ENCODE results near the gene GNA12. TPM values are rescaled to one million over a fixed set of nuclear protein-coding genes. Genes with fewer than 3 reads are reported as not detected.

Gene GNA12
- total and polyA plus RNA-seq, 9 of the 15 experiments (the other 6 are each of a cell fraction or from before 2014, with no cell fraction given), result 0.65 to 32.7 (median 9.6) TPM

DNA sequence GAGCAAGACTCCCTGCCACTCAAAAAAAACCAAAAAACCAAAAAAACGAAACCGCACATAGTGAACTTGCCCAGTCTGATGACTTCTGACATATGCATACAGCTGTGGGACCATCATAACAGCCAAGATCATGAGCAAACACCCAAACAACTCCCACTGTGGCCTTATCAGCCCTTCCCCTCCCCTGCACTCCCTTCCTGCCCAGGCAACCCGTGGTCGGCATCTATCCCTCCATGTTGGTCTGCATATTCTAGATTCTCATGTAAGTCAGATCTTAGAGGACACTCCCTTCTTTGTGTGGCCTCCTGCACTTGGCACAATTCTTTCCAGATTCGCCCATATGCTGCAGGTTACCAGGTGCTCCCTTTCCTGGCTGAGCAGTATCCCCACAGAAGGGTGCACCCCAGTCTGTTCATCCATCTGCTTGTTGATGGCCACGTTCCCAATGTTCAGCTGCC lies 72.8 kb downstream of the GNA12 start (continued):
- TF ChIP-seq, protein P1, sequence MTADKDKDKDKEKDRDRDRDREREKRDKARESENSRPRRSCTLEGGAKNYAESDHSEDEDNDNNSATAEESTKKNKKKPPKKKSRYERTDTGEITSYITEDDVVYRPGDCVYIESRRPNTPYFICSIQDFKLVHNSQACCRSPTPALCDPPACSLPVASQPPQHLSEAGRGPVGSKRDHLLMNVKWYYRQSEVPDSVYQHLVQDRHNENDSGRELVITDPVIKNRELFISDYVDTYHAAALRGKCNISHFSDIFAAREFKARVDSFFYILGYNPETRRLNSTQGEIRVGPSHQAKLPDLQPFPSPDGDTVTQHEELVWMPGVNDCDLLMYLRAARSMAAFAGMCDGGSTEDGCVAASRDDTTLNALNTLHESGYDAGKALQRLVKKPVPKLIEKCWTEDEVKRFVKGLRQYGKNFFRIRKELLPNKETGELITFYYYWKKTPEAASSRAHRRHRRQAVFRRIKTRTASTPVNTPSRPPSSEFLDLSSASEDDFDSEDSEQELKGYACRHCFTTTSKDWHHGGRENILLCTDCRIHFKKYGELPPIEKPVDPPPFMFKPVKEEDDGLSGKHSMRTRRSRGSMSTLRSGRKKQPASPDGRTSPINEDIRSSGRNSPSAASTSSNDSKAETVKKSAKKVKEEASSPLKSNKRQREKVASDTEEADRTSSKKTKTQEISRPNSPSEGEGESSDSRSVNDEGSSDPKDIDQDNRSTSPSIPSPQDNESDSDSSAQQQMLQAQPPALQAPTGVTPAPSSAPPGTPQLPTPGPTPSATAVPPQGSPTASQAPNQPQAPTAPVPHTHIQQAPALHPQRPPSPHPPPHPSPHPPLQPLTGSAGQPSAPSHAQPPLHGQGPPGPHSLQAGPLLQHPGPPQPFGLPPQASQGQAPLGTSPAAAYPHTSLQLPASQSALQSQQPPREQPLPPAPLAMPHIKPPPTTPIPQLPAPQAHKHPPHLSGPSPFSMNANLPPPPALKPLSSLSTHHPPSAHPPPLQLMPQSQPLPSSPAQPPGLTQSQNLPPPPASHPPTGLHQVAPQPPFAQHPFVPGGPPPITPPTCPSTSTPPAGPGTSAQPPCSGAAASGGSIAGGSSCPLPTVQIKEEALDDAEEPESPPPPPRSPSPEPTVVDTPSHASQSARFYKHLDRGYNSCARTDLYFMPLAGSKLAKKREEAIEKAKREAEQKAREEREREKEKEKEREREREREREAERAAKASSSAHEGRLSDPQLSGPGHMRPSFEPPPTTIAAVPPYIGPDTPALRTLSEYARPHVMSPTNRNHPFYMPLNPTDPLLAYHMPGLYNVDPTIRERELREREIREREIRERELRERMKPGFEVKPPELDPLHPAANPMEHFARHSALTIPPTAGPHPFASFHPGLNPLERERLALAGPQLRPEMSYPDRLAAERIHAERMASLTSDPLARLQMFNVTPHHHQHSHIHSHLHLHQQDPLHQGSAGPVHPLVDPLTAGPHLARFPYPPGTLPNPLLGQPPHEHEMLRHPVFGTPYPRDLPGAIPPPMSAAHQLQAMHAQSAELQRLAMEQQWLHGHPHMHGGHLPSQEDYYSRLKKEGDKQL (CRISPR knock-in tag; IDR thresholded peaks at IDR 0.05; ENCODE audit: borderline replicate concordance), result no peak
- TF ChIP-seq, protein P2, sequence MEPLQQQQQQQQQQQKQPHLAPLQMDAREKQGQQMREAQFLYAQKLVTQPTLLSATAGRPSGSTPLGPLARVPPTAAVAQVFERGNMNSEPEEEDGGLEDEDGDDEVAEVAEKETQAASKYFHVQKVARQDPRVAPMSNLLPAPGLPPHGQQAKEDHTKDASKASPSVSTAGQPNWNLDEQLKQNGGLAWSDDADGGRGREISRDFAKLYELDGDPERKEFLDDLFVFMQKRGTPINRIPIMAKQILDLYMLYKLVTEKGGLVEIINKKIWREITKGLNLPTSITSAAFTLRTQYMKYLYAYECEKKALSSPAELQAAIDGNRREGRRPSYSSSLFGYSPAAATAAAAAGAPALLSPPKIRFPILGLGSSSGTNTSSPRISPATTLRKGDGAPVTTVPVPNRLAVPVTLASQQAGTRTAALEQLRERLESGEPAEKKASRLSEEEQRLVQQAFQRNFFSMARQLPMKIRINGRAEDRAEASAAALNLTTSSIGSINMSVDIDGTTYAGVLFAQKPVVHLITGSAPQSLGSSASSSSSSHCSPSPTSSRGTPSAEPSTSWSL (CRISPR knock-in tag; IDR thresholded peaks at IDR 0.05; ENCODE audit: borderline replicate concordance), result no peak
- no peak for TF ChIP-seq FUS (optimal IDR thresholded peaks at IDR 0.05; ENCODE audit: low read depth, low read length)
- 0 out of 2 replicates have a peak, but pooled peaks have one; percentile 12 for TF ChIP-seq CBX5 (IDR thresholded peaks at IDR 0.05; ENCODE audit: borderline replicate concordance, low read depth)
- TF ChIP-seq, protein P3, sequence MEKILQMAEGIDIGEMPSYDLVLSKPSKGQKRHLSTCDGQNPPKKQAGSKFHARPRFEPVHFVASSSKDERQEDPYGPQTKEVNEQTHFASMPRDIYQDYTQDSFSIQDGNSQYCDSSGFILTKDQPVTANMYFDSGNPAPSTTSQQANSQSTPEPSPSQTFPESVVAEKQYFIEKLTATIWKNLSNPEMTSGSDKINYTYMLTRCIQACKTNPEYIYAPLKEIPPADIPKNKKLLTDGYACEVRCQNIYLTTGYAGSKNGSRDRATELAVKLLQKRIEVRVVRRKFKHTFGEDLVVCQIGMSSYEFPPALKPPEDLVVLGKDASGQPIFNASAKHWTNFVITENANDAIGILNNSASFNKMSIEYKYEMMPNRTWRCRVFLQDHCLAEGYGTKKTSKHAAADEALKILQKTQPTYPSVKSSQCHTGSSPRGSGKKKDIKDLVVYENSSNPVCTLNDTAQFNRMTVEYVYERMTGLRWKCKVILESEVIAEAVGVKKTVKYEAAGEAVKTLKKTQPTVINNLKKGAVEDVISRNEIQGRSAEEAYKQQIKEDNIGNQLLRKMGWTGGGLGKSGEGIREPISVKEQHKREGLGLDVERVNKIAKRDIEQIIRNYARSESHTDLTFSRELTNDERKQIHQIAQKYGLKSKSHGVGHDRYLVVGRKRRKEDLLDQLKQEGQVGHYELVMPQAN (IDR thresholded peaks at IDR 0.05; ENCODE audit: borderline replicate concordance), result 0 out of 2 replicates have a peak, but pooled peaks have one; percentile 29
- no peak for TF ChIP-seq HMG20A (CRISPR knock-in tag; conservative IDR thresholded peaks at IDR 0.05)
- TF ChIP-seq NFIC (IDR thresholded peaks at IDR 0.05), result peak; percentile 86
- TF ChIP-seq, protein P4, sequence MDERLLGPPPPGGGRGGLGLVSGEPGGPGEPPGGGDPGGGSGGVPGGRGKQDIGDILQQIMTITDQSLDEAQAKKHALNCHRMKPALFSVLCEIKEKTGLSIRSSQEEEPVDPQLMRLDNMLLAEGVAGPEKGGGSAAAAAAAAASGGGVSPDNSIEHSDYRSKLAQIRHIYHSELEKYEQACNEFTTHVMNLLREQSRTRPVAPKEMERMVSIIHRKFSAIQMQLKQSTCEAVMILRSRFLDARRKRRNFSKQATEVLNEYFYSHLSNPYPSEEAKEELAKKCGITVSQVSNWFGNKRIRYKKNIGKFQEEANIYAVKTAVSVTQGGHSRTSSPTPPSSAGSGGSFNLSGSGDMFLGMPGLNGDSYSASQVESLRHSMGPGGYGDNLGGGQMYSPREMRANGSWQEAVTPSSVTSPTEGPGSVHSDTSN (CRISPR knock-in tag; IDR thresholded peaks at IDR 0.05; ENCODE audit: low read depth), result no peak
- TF ChIP-seq, protein P4 (tag; conservative IDR thresholded peaks at IDR 0.05; ENCODE audit: low read depth), result no peak; the same call in 1 of the 2 replicates
- TF ChIP-seq PRPF4 (IDR thresholded peaks at IDR 0.05; ENCODE audit: insufficient read depth, low read depth, low read length, poor library complexity, severe bottlenecking), result no peak
- peak; percentile 94 for TF ChIP-seq SMARCA4 (IDR thresholded peaks at IDR 0.05)
- TF ChIP-seq, protein P5, sequence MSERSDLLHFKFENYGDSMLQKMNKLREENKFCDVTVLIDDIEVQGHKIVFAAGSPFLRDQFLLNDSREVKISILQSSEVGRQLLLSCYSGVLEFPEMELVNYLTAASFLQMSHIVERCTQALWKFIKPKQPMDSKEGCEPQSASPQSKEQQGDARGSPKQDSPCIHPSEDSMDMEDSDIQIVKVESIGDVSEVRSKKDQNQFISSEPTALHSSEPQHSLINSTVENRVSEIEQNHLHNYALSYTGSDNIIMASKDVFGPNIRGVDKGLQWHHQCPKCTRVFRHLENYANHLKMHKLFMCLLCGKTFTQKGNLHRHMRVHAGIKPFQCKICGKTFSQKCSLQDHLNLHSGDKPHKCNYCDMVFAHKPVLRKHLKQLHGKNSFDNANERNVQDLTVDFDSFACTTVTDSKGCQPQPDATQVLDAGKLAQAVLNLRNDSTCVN (CRISPR knock-in tag; IDR thresholded peaks at IDR 0.05), result 0 out of 2 replicates have a peak, but pooled peaks have one; percentile 27
- TF ChIP-seq KDM5B (IDR thresholded peaks at IDR 0.05; ENCODE audit: insufficient replicate concordance, low read depth, low read length), result no peak

Data from K562 (cell line).